Neural crest cell (in vitro differentiated cells): ENCODE measurements around the gene GNG11. TPM values are rescaled to one million over a fixed set of nuclear protein-coding genes. Genes with fewer than 3 reads are reported as not detected.
A peak's percentile ranks its signal among the peaks of the same experiment; 100 is the strongest.
"Not testable (repeated sequence)": the region's sequence is repeated elsewhere in the genome, so short reads cannot be mapped to it uniquely, and the experiment has no call there.

Experiments
- DNase-seq: peaks from one replicate; pipeline ENCODE4 v3.0.0; 2021; ENCODE audit warnings: low read depth, mixed read lengths, low spot score
- H3K27ac Mint-ChIP-seq: one replicate; pipeline ENCODE4 v1.8.0; 2021; ENCODE audit warnings: mild to moderate bottlenecking, mixed read lengths; ENCODE audit not compliant: unreplicated experiment
- H3K27me3 Mint-ChIP-seq: 2 replicates; pipeline ENCODE4 v1.8.0; 2021; ENCODE audit warnings: low read depth, mild to moderate bottlenecking, mixed read lengths
- H3K36me3 Mint-ChIP-seq: 2 replicates; pipeline ENCODE4 v1.8.0; 2021; ENCODE audit warnings: low read depth, mild to moderate bottlenecking, mixed read lengths
- H3K4me1 Mint-ChIP-seq: 2 replicates; pipeline ENCODE4 v1.8.0; 2021; ENCODE audit warnings: mixed read lengths
- H3K4me3 Mint-ChIP-seq: one replicate; pipeline ENCODE4 v1.8.0; 2021; ENCODE audit warnings: mild to moderate bottlenecking, mixed read lengths
- H3K9me3 Mint-ChIP-seq: 2 replicates; pipeline ENCODE4 v1.8.0; 2021; ENCODE audit warnings: mixed read lengths
- CTCF ChIP-seq: fragments of 200-600 bp; sonication (generic); conservative IDR thresholded peaks from 2 replicates; pipeline ENCODE4 v1.5.0; 2021; ENCODE audit warnings: antibody characterized with exemption, mild to moderate bottlenecking
- total RNA-seq: library from RNA; stranded (reverse); gene quantifications from 2 replicates; pipeline ENCODE4 v1.2.1, GENCODE V29; 2021

GNG11 gene
- total RNA-seq, 1 donor from 2014 or later, result 8.9 TPM

GRCh38 chr7:93914581-93915066, 6.9 kb upstream of the GNG11 start:
- H3K27ac Mint-ChIP-seq, result no peak overlapping the region
- DNase-seq, result no peak

GRCh38 chr7:93915206-93915842, 6.2 kb upstream of the GNG11 start:
- H3K9me3 Mint-ChIP-seq, DNase-seq, H3K4me3 Mint-ChIP-seq, H3K27ac Mint-ChIP-seq, H3K4me1 Mint-ChIP-seq, H3K36me3 Mint-ChIP-seq, H3K27me3 Mint-ChIP-seq: not testable (repeated sequence)

More at GRCh38 chr7:93914581-93915066, 6.9 kb upstream of the GNG11 start:
- Mint-ChIP-seq H3K4me1 (peaks cover 10% of the 10 kb centered on the region), H3K36me3 (no peaks in the 10 kb centered on the region), H3K27me3 (no peaks in the 10 kb centered on the region), H3K4me3 (no peak overlapping the region), H3K9me3 (no peaks in the 10 kb centered on the region)
- no peak for TF ChIP-seq CTCF

- H3K36me3 Mint-ChIP-seq, H3K27me3 Mint-ChIP-seq, H3K9me3 Mint-ChIP-seq, H3K4me3 Mint-ChIP-seq, H3K4me1 Mint-ChIP-seq, DNase-seq, H3K27ac Mint-ChIP-seq: not testable (repeated sequence)
Observed at GRCh38 chr7:93915888-93916287, 5.6 kb upstream of the GNG11 start.

- H3K36me3 Mint-ChIP-seq, H3K27me3 Mint-ChIP-seq, H3K27ac Mint-ChIP-seq, H3K4me3 Mint-ChIP-seq, H3K9me3 Mint-ChIP-seq, DNase-seq: not testable (repeated sequence)
- H3K4me1 Mint-ChIP-seq, result peaks cover 12% of the 10 kb centered on the region
Observed at GRCh38 chr7:93916315-93916714, 5.2 kb upstream of the GNG11 start.

GRCh38 chr7:93920496-93921182, 896 bp upstream of the GNG11 start:
- H3K27ac Mint-ChIP-seq, result no peak overlapping the region
- no peaks in the 10 kb centered on the region for H3K27me3 Mint-ChIP-seq
- no peak for TF ChIP-seq CTCF
- peaks cover 32% of the 10 kb centered on the region for H3K4me1 Mint-ChIP-seq
- no peak for DNase-seq
- peak overlapping the region; percentile 93 for H3K4me3 Mint-ChIP-seq
- no peaks in the 10 kb centered on the region for H3K36me3 Mint-ChIP-seq
- H3K9me3 Mint-ChIP-seq, result no peaks in the 10 kb centered on the region

GRCh38 chr7:93921186-93921585, 349 bp upstream of the GNG11 start:
- no peak for TF ChIP-seq CTCF
- no peaks in the 10 kb centered on the region for H3K36me3 Mint-ChIP-seq
- H3K27me3 Mint-ChIP-seq, result no peaks in the 10 kb centered on the region
- DNase-seq, result no peak
- H3K27ac Mint-ChIP-seq, result no peak overlapping the region
- peaks cover 32% of the 10 kb centered on the region for H3K4me1 Mint-ChIP-seq
- H3K4me3 Mint-ChIP-seq, result peak overlapping the region; percentile 93
- no peaks in the 10 kb centered on the region for H3K9me3 Mint-ChIP-seq

- H3K27me3 Mint-ChIP-seq, result no peaks in the 10 kb centered on the region
- peaks cover 32% of the 10 kb centered on the region for H3K4me1 Mint-ChIP-seq
- H3K4me3 Mint-ChIP-seq, result peak overlapping the region; percentile 93
- peaks cover 5% of the 10 kb centered on the region for H3K36me3 Mint-ChIP-seq
- no peak overlapping the region for H3K27ac Mint-ChIP-seq
- no peak for TF ChIP-seq CTCF
- no peak for DNase-seq
- no peaks in the 10 kb centered on the region for H3K9me3 Mint-ChIP-seq
Observed at GRCh38 chr7:93923296-93923695, 1.8 kb downstream of the GNG11 start.
